Endometrial microvascular endothelial cells (primary cell): ENCODE measurements around the gene IRF1. TPM values are rescaled to one million over a fixed set of nuclear protein-coding genes. Genes with fewer than 3 reads are reported as not detected.
"Not testable (repeated sequence)": the region's sequence is repeated elsewhere in the genome, so short reads cannot be mapped to it uniquely, and the experiment has no call there.

Experiments
- in situ Hi-C: cut with HindIII; loops from 2 replicates; pipeline ENCODE4 v1.10.0; 2017; ENCODE audit warnings: low sequenced_read_pairs, low pct_unique_long_range_greater_than_20kb; ENCODE audit errors: inconsistent ontology term
- total RNA-seq: library from RNA; depleted of rRNA; stranded (reverse); fragments of >200 nt; gene quantifications from one replicate; pipeline ENCODE4 v1.2.3, GENCODE V29; 2015; ENCODE audit errors: inconsistent ontology term

IRF1 gene
- total RNA-seq, 1 donor from 2014 or later = 44.6 TPM

- in situ Hi-C loops = no loop called here
Measured at GRCh38 chr5:132489871-132490483, 596 bp downstream of the IRF1 start.

- in situ Hi-C loops = no loop called here
Measured at GRCh38 chr5:132489051-132489770, 1.4 kb downstream of the IRF1 start.

GRCh38 chr5:132488590-132488989 lies 2.0 kb downstream of the IRF1 start:
- in situ Hi-C loops = no loop called here

- in situ Hi-C loops = no loop called here
Measured at GRCh38 chr5:132487841-132488555, 2.6 kb downstream of the IRF1 start.

- in situ Hi-C loops = no loop called here
Measured at GRCh38 chr5:132487095-132487428, 3.5 kb downstream of the IRF1 start.

- in situ Hi-C loops = no loop called here
Measured at GRCh38 chr5:132486318-132487094, 4.1 kb downstream of the IRF1 start.

GRCh38 chr5:132485641-132486317 lies 4.8 kb downstream of the IRF1 start:
- in situ Hi-C loops = no loop called here

GRCh38 chr5:132484876-132485640 lies 5.5 kb downstream of the IRF1 start:
- in situ Hi-C loops = not testable (repeated sequence)

GRCh38 chr5:132484391-132484725 lies 6.2 kb downstream of the IRF1 start:
- in situ Hi-C loops = no loop called here

- in situ Hi-C loops = no loop called here
Measured at GRCh38 chr5:132483661-132484390, 6.7 kb downstream of the IRF1 start.

GRCh38 chr5:132483101-132483500 lies 7.5 kb downstream of the IRF1 start:
- in situ Hi-C loops = no loop called here

GRCh38 chr5:132481596-132482211 lies 8.9 kb downstream of the IRF1 start:
- in situ Hi-C loops = no loop called here

GRCh38 chr5:132480893-132481595 lies 9.5 kb downstream of the IRF1 start:
- in situ Hi-C loops = no loop called here

GRCh38 chr5:132480546-132480892 lies 10.1 kb downstream of the IRF1 start:
- in situ Hi-C loops = no loop called here

GRCh38 chr5:132480042-132480441 lies 10.5 kb downstream of the IRF1 start:
- in situ Hi-C loops = no loop called here

GRCh38 chr5:132479111-132479951 lies 11.2 kb downstream of the IRF1 start:
- in situ Hi-C loops = no loop called here
